Effector memory CD8-positive, alpha-beta T cell (primary cell): ENCODE measurements around the gene RFWD3.
"Not testable (repeated sequence)": the region's sequence is repeated elsewhere in the genome, so short reads cannot be mapped to it uniquely, and the experiment has no call there.

Experiments
- ATAC-seq: fragments of 150-1000 bp; cut with Tn5 transposase; replicated peaks from 2 replicates; pipeline ENCODE4 v1.10.0; 2021; ENCODE audit warnings: mild to moderate bottlenecking, moderate library complexity
- DNase-seq, 3 experiments: peaks; one replicate each; pipeline ENCODE4 v3.0.0; 2021
- H3K27ac Mint-ChIP-seq, 2 donors: one replicate each; pipeline ENCODE4 v1.8.0; 2022; ENCODE audit warnings: mild to moderate bottlenecking in 2 of 2, mixed read lengths in 2 of 2, moderate library complexity in 2 of 2
- H3K27me3 Mint-ChIP-seq, 2 donors: one replicate each; pipeline ENCODE4 v1.8.0; 2022; ENCODE audit warnings: mixed read lengths in 2 of 2
- H3K36me3 Mint-ChIP-seq: one replicate; pipeline ENCODE4 v1.8.0; 2022; ENCODE audit warnings: mild to moderate bottlenecking, moderate library complexity, mixed read lengths; ENCODE audit not compliant: insufficient read depth
- H3K4me1 Mint-ChIP-seq, 2 donors: one replicate each; pipeline ENCODE4 v1.8.0; 2022; ENCODE audit warnings: low read depth in 2 of 2, mixed read lengths in 2 of 2
- H3K4me3 Mint-ChIP-seq, 2 donors: one replicate each; pipeline ENCODE4 v1.8.0; 2022; ENCODE audit warnings: mild to moderate bottlenecking in 2 of 2, mixed read lengths in 2 of 2, moderate library complexity in 2 of 2
- H3K9me3 Mint-ChIP-seq, 2 donors: one replicate each; pipeline ENCODE4 v1.8.0; 2022; ENCODE audit warnings: mixed read lengths in 2 of 2

RFWD3 gene

DNA sequence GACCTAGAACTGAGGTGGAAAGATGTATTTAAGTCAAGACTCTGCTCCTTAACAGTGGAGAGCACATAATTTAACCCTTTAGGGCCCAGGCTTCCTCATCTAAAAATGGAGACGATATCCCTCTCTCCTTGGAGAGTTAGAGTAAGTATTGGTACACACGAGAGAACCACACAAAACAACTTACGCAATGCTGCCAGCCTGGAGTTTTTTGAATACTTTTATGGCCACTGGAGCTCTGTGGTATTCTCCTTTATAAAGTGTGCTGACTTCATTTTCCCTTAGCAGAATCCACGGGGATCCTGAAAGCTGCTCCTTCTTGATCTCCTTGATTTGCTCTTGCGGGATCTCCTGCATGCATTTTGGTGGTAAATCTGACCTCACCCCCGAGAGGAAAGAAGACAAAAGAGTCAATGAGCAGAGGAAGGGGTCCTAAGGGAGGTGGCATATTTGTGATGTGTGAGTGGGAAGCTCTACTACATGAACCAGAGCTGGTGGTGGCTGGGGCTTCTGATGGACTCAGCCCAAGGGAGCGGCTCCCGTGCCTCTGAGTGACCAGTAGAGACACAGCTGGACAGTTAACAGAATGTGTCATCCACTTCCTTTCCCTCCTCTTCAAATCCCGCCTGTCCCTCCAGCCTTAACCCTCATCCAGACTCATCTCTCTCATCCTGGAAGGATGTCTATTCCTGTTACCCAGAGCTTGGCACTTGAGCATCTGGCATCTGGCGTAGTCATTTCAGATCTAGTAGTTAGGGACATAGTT lies 24.6 kb upstream of the RFWD3 start:
- H3K36me3 Mint-ChIP-seq, result peaks cover 95% of the 10 kb centered on the region

DNA sequence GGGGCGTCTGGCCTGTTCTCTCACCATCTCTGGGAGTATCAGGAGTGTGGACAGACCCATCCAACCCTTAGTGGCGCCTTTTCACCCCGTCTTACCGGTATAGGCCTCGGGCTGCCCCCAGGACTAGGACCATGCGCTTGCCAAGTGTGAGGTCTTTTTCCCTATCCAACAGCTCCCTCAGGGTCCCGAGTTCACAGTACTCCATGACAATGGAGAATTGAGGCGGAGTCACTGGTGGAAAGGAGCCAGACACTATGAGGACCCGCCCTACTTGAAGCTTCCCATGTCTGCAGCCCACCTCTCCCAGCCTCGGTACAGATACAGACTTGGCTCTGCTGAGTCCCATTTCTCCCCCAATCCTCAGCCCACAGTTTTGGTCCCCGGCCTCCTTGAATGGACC lies 15.9 kb upstream of the RFWD3 start:
- ATAC-seq (no peak), DNase-seq (no peak)
- H3K4me1 Mint-ChIP-seq, result no peaks in the 10 kb centered on the region
- no peaks in the 10 kb centered on the region for H3K9me3 Mint-ChIP-seq
- H3K27me3 Mint-ChIP-seq, result no peaks in the 10 kb centered on the region
- H3K36me3 Mint-ChIP-seq, result peaks cover 85% of the 10 kb centered on the region
- no peak overlapping the region for H3K4me3 Mint-ChIP-seq
- H3K27ac Mint-ChIP-seq, result peak overlapping the region in 1 of 2 donors; percentile 38

More for the DNA sequence above, 24.6 kb upstream of the RFWD3 start:
- DNase-seq (no peak), ATAC-seq (no peak)
- Mint-ChIP-seq H3K4me3 (no peak overlapping the region), H3K4me1 (peaks cover 10 to 13% of the 10 kb centered on the region in 2 donors), H3K27ac (peak overlapping the region in 1 of 2 donors; percentile 12), H3K27me3 (no peaks in the 10 kb centered on the region), H3K9me3 (no peaks in the 10 kb centered on the region)

DNA sequence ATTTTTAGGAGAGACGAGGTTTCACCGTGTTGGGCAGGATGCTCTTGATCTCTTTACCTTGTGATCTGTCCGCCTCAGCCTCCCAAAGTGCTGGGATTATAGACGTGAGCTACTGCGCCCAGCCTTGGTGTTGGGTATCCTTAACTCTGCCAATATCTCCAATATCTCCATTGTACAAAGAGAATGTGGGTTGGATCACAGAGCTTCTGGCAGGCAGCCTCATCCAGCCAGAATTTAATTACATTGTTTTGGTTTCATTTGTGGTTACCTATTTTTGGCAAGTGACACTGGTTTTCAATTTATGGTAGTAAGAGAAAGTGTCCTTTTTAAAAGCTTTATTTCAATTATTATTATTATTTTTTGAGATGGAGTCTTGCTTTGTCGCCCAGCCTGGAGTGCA lies 14.0 kb upstream of the RFWD3 start:
- DNase-seq, result no peak
- no peaks in the 10 kb centered on the region for H3K9me3 Mint-ChIP-seq

DNA sequence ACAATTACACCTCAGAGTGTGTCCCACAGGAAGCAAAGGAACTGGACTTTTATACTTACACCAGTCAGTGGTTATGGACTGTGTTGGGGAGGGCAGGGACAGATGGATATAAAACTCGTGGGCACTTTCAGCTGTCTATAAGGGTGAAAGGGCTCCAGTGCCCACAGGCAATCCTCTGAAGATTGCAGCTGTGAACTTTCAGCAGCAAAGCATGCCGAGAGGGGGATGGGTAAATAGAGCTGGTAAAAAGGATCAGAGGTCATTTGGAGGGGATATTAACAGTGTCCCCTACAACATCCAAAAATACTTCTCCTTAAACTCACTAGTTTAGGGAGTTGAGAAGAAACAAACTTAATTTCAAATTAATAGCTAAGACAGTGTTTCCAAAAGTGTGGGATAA lies 13.3 kb upstream of the RFWD3 start:
- H3K27me3 Mint-ChIP-seq, result no peaks in the 10 kb centered on the region
- DNase-seq (no peak), ATAC-seq (no peak)
- peaks cover 79% of the 10 kb centered on the region for H3K36me3 Mint-ChIP-seq
- no peaks in the 10 kb centered on the region for H3K4me1 Mint-ChIP-seq
- no peak overlapping the region for H3K27ac Mint-ChIP-seq
- H3K4me3 Mint-ChIP-seq, result no peak overlapping the region
- no peaks in the 10 kb centered on the region for H3K9me3 Mint-ChIP-seq

More for the DNA sequence above, 14.0 kb upstream of the RFWD3 start:
- Mint-ChIP-seq H3K36me3 (peaks cover 82% of the 10 kb centered on the region), H3K27ac (no peak overlapping the region), H3K27me3 (no peaks in the 10 kb centered on the region), H3K4me1 (no peaks in the 10 kb centered on the region), H3K4me3 (no peak overlapping the region)
- ATAC-seq, result no peak

DNA sequence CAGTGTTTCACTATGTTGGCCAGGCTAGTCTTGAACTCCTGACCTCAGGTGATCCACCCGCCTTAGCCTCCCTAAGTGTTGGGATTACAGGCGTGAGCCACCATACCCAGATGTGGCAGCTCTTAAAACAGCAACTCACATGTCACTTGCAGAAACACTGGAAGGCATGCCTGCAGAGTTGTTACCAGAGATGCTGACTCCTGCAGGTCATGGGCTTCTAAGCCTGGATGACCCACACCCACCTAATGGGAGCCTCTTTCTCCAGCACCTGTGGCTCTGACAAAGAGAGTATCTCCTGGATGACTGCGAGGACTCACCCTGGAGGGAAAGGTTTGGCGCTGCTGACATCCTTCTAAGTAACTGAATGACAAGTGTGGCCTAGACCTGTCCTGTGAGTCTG lies 11.2 kb upstream of the RFWD3 start:
- Mint-ChIP-seq H3K36me3 (peaks cover 77% of the 10 kb centered on the region), H3K9me3 (no peaks in the 10 kb centered on the region), H3K27me3 (no peaks in the 10 kb centered on the region), H3K4me1 (no peaks in the 10 kb centered on the region), H3K27ac (peak overlapping the region in 1 of 2 donors; percentile 32), H3K4me3 (no peak overlapping the region)
- ATAC-seq (no peak), DNase-seq (no peak)

DNA sequence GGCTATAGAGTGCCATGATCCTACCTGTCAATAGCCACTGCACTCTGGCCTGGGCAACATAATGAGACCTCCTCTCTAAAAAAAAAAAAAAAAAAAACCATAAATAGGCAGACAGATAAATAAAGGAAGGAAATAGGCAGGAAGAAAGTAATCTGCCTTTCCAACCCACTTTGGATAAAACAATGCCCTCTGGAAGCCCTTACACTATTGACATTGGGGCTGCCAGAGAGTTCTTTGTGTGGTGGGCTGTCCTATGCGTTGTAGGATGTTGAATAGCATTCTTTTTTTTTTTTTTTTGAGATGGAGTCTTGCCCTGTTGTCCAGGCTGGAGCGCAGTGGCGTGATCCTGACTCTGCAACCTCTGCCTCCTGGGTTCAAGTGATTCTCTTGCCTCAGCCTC lies 7.2 kb upstream of the RFWD3 start:
- H3K4me3 Mint-ChIP-seq, result no peak overlapping the region
- ATAC-seq, result no peak

DNA sequence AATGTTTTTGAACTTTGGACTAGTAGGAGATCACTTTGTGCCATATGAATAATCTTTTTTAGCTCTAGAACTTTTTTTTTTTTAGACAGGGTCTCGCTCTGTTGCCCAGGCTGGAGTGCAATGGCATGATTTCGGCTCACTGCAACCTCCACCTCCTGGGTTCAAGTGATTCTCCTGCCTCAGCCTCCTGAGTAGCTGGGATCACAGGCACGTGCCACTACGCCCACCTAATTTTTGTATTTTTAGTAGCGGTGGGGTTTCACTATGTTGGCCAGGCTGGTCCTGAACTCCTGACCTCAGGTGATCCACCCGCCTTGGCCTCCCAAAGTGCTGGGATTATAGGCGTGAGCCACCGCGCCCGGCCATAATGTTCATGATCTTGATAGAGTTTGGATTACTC lies 2.2 kb upstream of the RFWD3 start:
- not testable (repeated sequence) for H3K27me3 Mint-ChIP-seq, ATAC-seq, H3K9me3 Mint-ChIP-seq, H3K27ac Mint-ChIP-seq, DNase-seq
- peaks cover 47% of the 10 kb centered on the region for H3K36me3 Mint-ChIP-seq
- H3K4me1 Mint-ChIP-seq, result peaks cover 18 to 19% of the 10 kb centered on the region in 2 donors
- H3K4me3 Mint-ChIP-seq, result peak overlapping the region; percentile 2 to 27

More for the DNA sequence above, 7.2 kb upstream of the RFWD3 start:
- no peaks in the 10 kb centered on the region for H3K9me3 Mint-ChIP-seq
- DNase-seq, result no peak
- H3K27ac Mint-ChIP-seq, result no peak overlapping the region
- H3K27me3 Mint-ChIP-seq, result no peaks in the 10 kb centered on the region
- H3K36me3 Mint-ChIP-seq, result peaks cover 50% of the 10 kb centered on the region
- no peaks in the 10 kb centered on the region for H3K4me1 Mint-ChIP-seq

DNA sequence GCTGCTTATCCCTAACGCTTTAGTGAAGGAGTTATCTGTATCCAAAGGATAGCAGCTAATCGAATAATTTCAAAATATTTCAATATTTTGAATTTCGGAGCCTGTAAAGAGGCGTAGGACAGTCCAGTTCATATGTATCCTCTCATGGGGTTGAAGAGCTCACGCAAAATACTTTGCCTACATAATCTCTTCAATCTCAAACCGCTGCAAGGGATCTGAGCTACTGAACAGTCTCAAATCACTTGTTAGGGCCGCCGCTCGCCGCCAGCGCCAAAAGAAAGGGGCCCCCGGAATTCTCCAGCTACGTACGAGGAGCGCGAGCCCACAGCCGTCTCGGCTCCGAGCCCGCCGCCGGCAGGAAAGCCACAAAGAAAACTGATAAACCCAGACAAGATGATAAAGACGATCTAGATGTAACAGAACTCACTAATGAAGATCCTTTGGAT lies 601 bp upstream of the RFWD3 start:
- DNase-seq (peak; percentile 5 to 18 (median 5)), ATAC-seq (no peak)
- Mint-ChIP-seq H3K27ac (peak overlapping the region; percentile 93 to 95), H3K4me3 (peak overlapping the region; percentile 84 to 93), H3K36me3 (peaks cover 38% of the 10 kb centered on the region), H3K4me1 (peaks cover 26 to 31% of the 10 kb centered on the region in 2 donors), H3K27me3 (no peaks in the 10 kb centered on the region), H3K9me3 (no peaks in the 10 kb centered on the region)

DNA sequence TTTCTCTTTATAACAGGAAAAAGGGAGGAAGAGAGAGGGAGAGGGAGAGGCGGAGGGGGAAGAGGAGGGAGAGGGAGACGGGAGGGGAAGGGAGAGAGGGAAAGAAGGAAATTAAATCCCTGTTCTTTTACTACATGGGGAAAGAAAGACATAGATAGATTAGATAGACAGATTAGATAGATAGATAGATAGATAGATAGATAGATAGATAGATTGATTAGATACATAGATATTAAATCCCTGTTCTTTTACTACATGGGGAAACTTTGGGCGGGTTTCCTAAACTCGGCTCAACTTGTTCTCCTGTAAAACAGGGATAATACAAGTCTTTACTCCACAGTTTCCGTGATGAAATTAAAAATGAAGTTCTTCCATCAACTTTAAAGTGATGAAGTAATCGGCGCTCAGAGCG lies 661 bp downstream of the RFWD3 start:
- Mint-ChIP-seq H3K27me3 (no peaks in the 10 kb centered on the region), H3K27ac (peak overlapping the region; percentile 93 to 95), H3K9me3 (no peaks in the 10 kb centered on the region), H3K4me1 (peaks cover 28 to 39% of the 10 kb centered on the region in 2 donors), H3K4me3 (peak overlapping the region; percentile 84 to 93), H3K36me3 (peaks cover 39% of the 10 kb centered on the region)
- DNase-seq (no peak), ATAC-seq (no peak)

DNA sequence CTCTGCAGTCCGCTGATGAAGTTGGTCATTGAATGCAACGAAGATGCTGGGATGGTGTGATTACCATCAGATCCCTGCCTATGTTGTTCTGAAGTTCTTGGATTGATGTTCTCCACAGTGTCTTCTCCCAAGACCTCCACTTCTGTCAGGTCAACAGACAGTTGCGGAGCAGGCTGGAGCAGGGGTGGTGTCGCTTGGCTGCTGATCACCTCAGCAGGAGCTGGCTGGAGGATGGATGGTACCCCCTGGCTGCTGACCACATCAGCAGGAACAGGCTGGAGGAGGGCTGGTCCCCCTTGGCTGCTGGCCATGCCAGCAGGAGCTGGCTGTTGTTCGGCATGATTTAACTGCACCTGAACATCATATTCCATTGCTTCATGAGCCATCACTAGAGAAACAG lies 5.6 kb downstream of the RFWD3 start:
- ATAC-seq (no peak), DNase-seq (no peak)
- Mint-ChIP-seq H3K36me3 (peaks cover 71% of the 10 kb centered on the region), H3K27me3 (no peaks in the 10 kb centered on the region), H3K4me3 (no peak overlapping the region), H3K27ac (no peak overlapping the region), H3K9me3 (no peaks in the 10 kb centered on the region), H3K4me1 (peaks cover 45 to 75% of the 10 kb centered on the region in 2 donors)

DNA sequence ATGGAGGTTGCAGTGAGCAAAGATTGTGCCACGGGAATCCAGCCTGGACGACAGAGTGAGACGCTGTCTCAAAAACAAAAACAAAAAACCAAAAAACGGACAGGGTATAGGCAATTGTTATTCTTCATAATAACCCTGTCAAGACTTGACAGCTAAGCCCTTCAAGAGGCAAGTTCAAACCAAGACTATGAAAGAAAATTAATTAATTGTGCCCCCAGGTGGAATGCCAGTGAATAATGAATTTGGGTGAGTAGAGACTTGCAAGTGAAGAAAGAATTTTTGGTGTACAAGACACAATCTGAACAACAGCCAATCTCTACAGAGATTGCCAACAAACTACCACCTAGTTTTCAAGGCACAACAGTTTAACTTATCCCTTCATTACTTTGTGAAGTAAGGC lies 6.3 kb downstream of the RFWD3 start:
- ATAC-seq, result no peak
- H3K4me3 Mint-ChIP-seq, result no peak overlapping the region
- H3K27me3 Mint-ChIP-seq, result no peaks in the 10 kb centered on the region
- peaks cover 77% of the 10 kb centered on the region for H3K36me3 Mint-ChIP-seq
- H3K4me1 Mint-ChIP-seq, result peaks cover 48 to 81% of the 10 kb centered on the region in 2 donors
- no peaks in the 10 kb centered on the region for H3K9me3 Mint-ChIP-seq
- no peak overlapping the region for H3K27ac Mint-ChIP-seq
- DNase-seq, result no peak

DNA sequence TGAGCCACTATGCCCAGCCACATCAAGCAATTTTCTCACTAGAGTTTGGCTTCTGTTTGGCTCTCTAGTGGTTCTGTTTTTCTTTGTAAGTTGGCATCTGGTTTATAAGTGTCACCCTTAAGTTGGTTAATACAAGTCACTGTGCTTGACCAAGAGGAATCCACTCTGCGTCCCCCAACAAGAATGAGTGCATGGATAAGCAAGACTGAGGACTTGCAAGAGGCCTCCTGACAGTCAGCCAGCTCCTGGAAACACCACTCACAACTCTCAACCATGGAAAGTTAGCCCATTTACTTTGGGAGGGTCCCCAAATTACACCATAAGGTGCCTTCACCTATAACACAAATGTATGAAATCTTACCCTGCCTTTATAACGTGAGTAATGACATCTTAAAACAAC lies 7.6 kb downstream of the RFWD3 start:
- Mint-ChIP-seq H3K4me1 (peaks cover 46 to 78% of the 10 kb centered on the region in 2 donors), H3K27me3 (no peaks in the 10 kb centered on the region), H3K4me3 (peak overlapping the region; percentile 42 to 43), H3K27ac (peak overlapping the region; percentile 78 to 82), H3K9me3 (no peaks in the 10 kb centered on the region), H3K36me3 (peaks cover 67% of the 10 kb centered on the region)
- DNase-seq (no peak), ATAC-seq (no peak)

DNA sequence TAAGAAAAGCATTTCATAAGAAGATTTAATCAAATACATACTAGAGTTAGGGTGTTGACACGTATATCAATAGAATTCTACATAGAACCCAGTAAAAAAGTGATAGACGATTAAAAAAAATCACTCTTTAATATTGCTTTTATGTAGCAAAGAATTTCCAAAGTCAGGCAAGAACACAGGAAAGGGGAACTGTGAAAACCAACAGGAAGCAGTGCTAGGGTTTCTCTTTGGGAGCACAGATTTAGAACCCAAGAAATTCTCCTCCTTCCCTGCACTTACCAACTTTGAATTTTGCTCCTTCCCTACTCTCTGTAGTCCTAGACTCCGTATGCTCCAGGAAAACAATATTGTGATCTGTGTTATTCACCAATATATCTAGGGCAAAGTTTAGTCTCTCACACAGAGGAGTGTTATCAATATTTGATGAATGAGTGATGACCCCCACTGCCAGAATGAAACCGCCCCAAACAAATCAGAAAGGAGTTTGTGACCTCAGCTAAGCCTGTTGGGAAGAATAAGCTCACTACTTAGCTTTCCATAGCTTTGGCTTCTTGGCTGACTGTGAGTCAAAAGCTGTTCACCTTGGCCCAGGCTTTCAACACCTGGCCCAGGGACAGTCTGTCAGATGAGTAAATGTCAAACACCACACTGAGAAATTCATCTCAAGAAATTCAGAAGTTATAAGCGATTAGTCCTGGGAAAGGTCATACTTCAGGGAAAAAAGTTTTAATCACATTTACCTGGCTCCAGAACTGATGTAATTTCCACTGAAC lies 8.6 kb downstream of the RFWD3 start:
- H3K4me3 Mint-ChIP-seq, result peak overlapping the region in 1 of 2 donors; percentile 42
- H3K27ac Mint-ChIP-seq, result peak overlapping the region; percentile 78 to 82
- H3K9me3 Mint-ChIP-seq, result no peaks in the 10 kb centered on the region
- H3K27me3 Mint-ChIP-seq, result no peaks in the 10 kb centered on the region
- DNase-seq (no peak), ATAC-seq (no peak)
- peaks cover 66% of the 10 kb centered on the region for H3K36me3 Mint-ChIP-seq
- peaks cover 43 to 77% of the 10 kb centered on the region in 2 donors for H3K4me1 Mint-ChIP-seq
